HEK293 (cell line): ENCODE measurements around the gene ZFHX3.

Experiments used
- CTCF ChIA-PET: fragments of 350-600 bp; formaldehyde crosslinking; extraction: SDS; loops from one replicate; lab custom pipeline; 2021; ENCODE audit warnings: antibody characterized with exemption; lab: Yijun Ruan, JAX
- POLR2A ChIA-PET: fragments of 300-600 bp; formaldehyde crosslinking; extraction: SDS; loops from one replicate; lab custom pipeline; 2020; ENCODE audit warnings: antibody characterized with exemption, inconsistent platforms; lab: Yijun Ruan, JAX
- H3K27ac ChIP-seq: fragments of 200-500 bp; sonication (Bioruptor generic); 2 replicates; pipeline ENCODE4 v1.5.1; 2014; ENCODE audit warnings: low read depth, low read length, control low read depth, inconsistent platforms; ENCODE audit errors: extremely low read depth
- H3K36me3 ChIP-seq, 2 experiments: fragments of 200-500 bp in 1 of 2; sonication (Bioruptor generic) in 1 of 2; 1 replicate in 1 of 2; 2 replicates in 1 of 2; pipeline ENCODE4 v1.5.1; 2014 to 2017; ENCODE audit warnings: inconsistent platforms in 2 of 2, low read length in 2 of 2; ENCODE audit not compliant: control insufficient read depth in 2 of 2, insufficient read depth in 1 of 2
- H3K4me1 ChIP-seq: fragments of 200-500 bp; sonication (Bioruptor generic); 2 replicates; pipeline ENCODE4 v1.5.1; 2014; ENCODE audit warnings: mild to moderate bottlenecking, low read length, inconsistent platforms; ENCODE audit not compliant: control insufficient read depth, insufficient read depth
- H3K4me3 ChIP-seq: 2 replicates; pipeline ENCODE4 v1.5.1; 2011; ENCODE audit warnings: low read depth, mild to moderate bottlenecking, control low read depth, low read length, moderate library complexity
- H3K9me3 ChIP-seq: fragments of 200-500 bp; sonication (Bioruptor generic); 2 replicates; pipeline ENCODE4 v1.5.1; 2014; ENCODE audit warnings: low read depth, low read length, inconsistent platforms; ENCODE audit not compliant: control insufficient read depth, insufficient read depth
- ATF2 ChIP-seq: fragments of 450-650 bp; formaldehyde crosslinking; IDR thresholded peaks from 2 replicates; pipeline ENCODE4 v1.5.1; 2016; ENCODE audit warnings: missing biosample characterization, missing genetic modification characterization, low read depth
- GLI2 ChIP-seq: fragments of 450-650 bp; formaldehyde crosslinking; IDR thresholded peaks from 2 replicates; pipeline ENCODE4; 2017; ENCODE audit warnings: missing biosample characterization, missing genetic modification characterization, low read depth, borderline replicate concordance
- GLIS2 ChIP-seq: fragments of 450-650 bp; formaldehyde crosslinking; IDR thresholded peaks from 2 replicates; pipeline ENCODE4 v1.5.1; 2016; ENCODE audit warnings: missing biosample characterization, missing genetic modification characterization
- INSM2 ChIP-seq: fragments of 450-650 bp; formaldehyde crosslinking; IDR thresholded peaks from 2 replicates; pipeline ENCODE4 v1.5.1; 2016; ENCODE audit warnings: missing biosample characterization, missing genetic modification characterization
- MZF1 ChIP-seq: fragments of 450-650 bp; formaldehyde crosslinking; IDR thresholded peaks from 2 replicates; pipeline ENCODE4 v1.5.1; 2017; ENCODE audit warnings: missing biosample characterization, missing genetic modification characterization, borderline replicate concordance
- PRDM4 ChIP-seq: fragments of 450-650 bp; formaldehyde crosslinking; IDR thresholded peaks from 2 replicates; pipeline ENCODE4 v1.5.1; 2017; ENCODE audit warnings: missing biosample characterization, missing genetic modification characterization
- REST ChIP-seq: fragments of 450-650 bp; formaldehyde crosslinking; IDR thresholded peaks from 2 replicates; pipeline ENCODE4 v1.5.1; 2016; ENCODE audit warnings: missing biosample characterization, missing genetic modification characterization
- SP7 ChIP-seq: fragments of 450-650 bp; formaldehyde crosslinking; IDR thresholded peaks from 2 replicates; pipeline ENCODE4 v1.5.1; 2016; ENCODE audit warnings: missing biosample characterization, missing genetic modification characterization
- ZNF133 ChIP-seq: fragments of 450-650 bp; formaldehyde crosslinking; IDR thresholded peaks from 2 replicates; pipeline ENCODE4 v1.5.1; 2016; ENCODE audit warnings: missing biosample characterization, missing genetic modification characterization
- ZNF138 ChIP-seq: fragments of 450-650 bp; formaldehyde crosslinking; IDR thresholded peaks from 2 replicates; pipeline ENCODE4 v1.5.1; 2016; ENCODE audit warnings: missing biosample characterization, missing genetic modification characterization, borderline replicate concordance
- ZNF148 ChIP-seq: fragments of 450-650 bp; formaldehyde crosslinking; IDR thresholded peaks from 2 replicates; pipeline ENCODE4 v1.5.0; 2017; ENCODE audit warnings: missing biosample characterization, missing genetic modification characterization, borderline replicate concordance
- ZNF16 ChIP-seq: fragments of 450-650 bp; formaldehyde crosslinking; IDR thresholded peaks from 2 replicates; pipeline ENCODE4 v1.5.1; 2016; ENCODE audit warnings: low read depth, missing biosample characterization, missing genetic modification characterization
- ZNF23 ChIP-seq: fragments of 450-650 bp; formaldehyde crosslinking; IDR thresholded peaks from 2 replicates; pipeline ENCODE4 v1.5.1; 2016; ENCODE audit warnings: missing biosample characterization, missing genetic modification characterization, borderline replicate concordance
- ZNF26 ChIP-seq: fragments of 450-650 bp; formaldehyde crosslinking; IDR thresholded peaks from 2 replicates; pipeline ENCODE4 v1.5.1; 2016; ENCODE audit warnings: missing biosample characterization, missing genetic modification characterization
- ZNF292 ChIP-seq: fragments of 450-650 bp; formaldehyde crosslinking; IDR thresholded peaks from 2 replicates; pipeline ENCODE4 v1.5.1; 2016; ENCODE audit warnings: low read depth, missing biosample characterization, missing genetic modification characterization, borderline replicate concordance
- ZNF510 ChIP-seq: fragments of 450-650 bp; formaldehyde crosslinking; IDR thresholded peaks from 2 replicates; pipeline ENCODE4 v1.5.1; 2018; ENCODE audit warnings: mild to moderate bottlenecking, missing genetic modification characterization, missing biosample characterization; ENCODE audit not compliant: insufficient replicate concordance
- ZNF596 ChIP-seq: fragments of 450-650 bp; IDR thresholded peaks from 2 replicates; pipeline ENCODE4 v1.5.0; 2018; ENCODE audit warnings: missing biosample characterization, mild to moderate bottlenecking, missing genetic modification characterization, moderate library complexity
- ZNF704 ChIP-seq: fragments of 450-650 bp; formaldehyde crosslinking; IDR thresholded peaks from 2 replicates; pipeline ENCODE4 v1.5.1; 2016; ENCODE audit warnings: missing biosample characterization, missing genetic modification characterization

Gene ZFHX3

GRCh38 chr16:73048292-73049080, 558 bp upstream of the ZFHX3 start (continued):
- TF ChIP-seq ATF2 (tag by site-specific recombination), result no peak
- TF ChIP-seq ZNF292 (tag by site-specific recombination), result no peak
- no peak for TF ChIP-seq ZNF133 (tag by site-specific recombination)
- TF ChIP-seq ZNF510 (tag by site-specific recombination), result no peak
- TF ChIP-seq SP7, result no peak
- TF ChIP-seq REST (tag by site-specific recombination), result no peak
- no peak for TF ChIP-seq ZNF704 (tag by site-specific recombination)
- TF ChIP-seq ZNF148 (tag by site-specific recombination), result no peak
- no peak for TF ChIP-seq ZNF16 (tag by site-specific recombination)
- TF ChIP-seq GLIS2, result no peak
- no peak for TF ChIP-seq ZNF596 (tag by site-specific recombination)
- no peak for TF ChIP-seq ZNF23 (tag by site-specific recombination)
- TF ChIP-seq PRDM4 (tag by site-specific recombination), result peak; percentile 34; the same call in 1 of the 2 replicates
- TF ChIP-seq ZNF138, result no peak

- TF ChIP-seq MZF1 (tag by site-specific recombination) (no peak), ZNF26 (tag by site-specific recombination) (no peak), GLI2 (tag by site-specific recombination) (no peak), INSM2 (tag by site-specific recombination) (no peak), SP7 (peak; percentile 65; the same call in 1 of the 2 replicates)
- no peaks in the 10 kb centered on the region for H3K36me3 ChIP-seq
- H3K9me3 ChIP-seq, result no peaks in the 10 kb centered on the region
- peak overlapping the region; percentile 92 for H3K27ac ChIP-seq
- H3K4me3 ChIP-seq, result peak overlapping the region; percentile 76
- POLR2A ChIA-PET, result interaction anchor here (0.5 to 1.7 kb wide), 5 partner anchors 9 to 593 kb away, joined by 3 to 6 read pairs (median 4); no protein-coding TSS in a partner anchor
- CTCF ChIA-PET, result interaction anchor here (0.7 to 1.4 kb wide), 6 partner anchors 15 to 491 kb away, joined by 3 to 5 read pairs (median 3); no protein-coding TSS in a partner anchor
- peaks cover 42% of the 10 kb centered on the region for H3K4me1 ChIP-seq
These were observed 750 bp downstream of the ZFHX3 start for GRCh38 chr16:73047221-73047535.
